Measurements from ENCODE around the gene IL1RL2. TPM values are rescaled to one million over a fixed set of nuclear protein-coding genes. Genes with fewer than 3 reads are reported as not detected.

The IL1RL2 gene
- total RNA-seq, result 1 to 10 TPM; 1.5 to 1.7 TPM

- Mint-ChIP-seq H3K4me3 (peak within 1 kb of the TSS; percentile 65), H3K36me3 (ENCODE audit: low read depth) (peaks cover 7% of the 10 kb centered on the region)
- intact Hi-C loops (cut with DNase I, micrococcal nuclease), result loop anchor here (2.0 to 5.0 kb wide), 3 partner anchors 54 to 255 kb away; partner anchors contain the start of gene IL18R1 (in 1 of the 2)
These were observed at the start of gene IL1RL2 for GRCh38 chr2:102186791-102187495. IL1RL2 (plus strand) TSS chr2:102187023; CDS start chr2:102187868, 845 bp downstream.

GRCh38 chr2:102137138-102137537, 49.7 kb upstream of the IL1RL2 start:
- ChIA-PET CTCF (interaction anchor here (1.0 to 2.9 kb wide), 9 partner anchors 9 to 138 kb away, joined by 3 to 19 read pairs (median 5); no protein-coding TSS in a partner anchor), POLR2A (interaction anchor here (0.6 to 2.1 kb wide), 5 partner anchors 9 to 199 kb away, joined by 3 to 9 read pairs (median 3); no protein-coding TSS in a partner anchor)
- intact Hi-C loops (cut with DNase I, micrococcal nuclease), result loop anchor here (1.0 to 2.0 kb wide), 12 partner anchors 9 to 236 kb away; no protein-coding TSS in a partner anchor
- Mint-ChIP-seq H3K27ac (peak overlapping the region; percentile 89), H3K27me3 (peaks cover 19% of the 10 kb centered on the region), H3K4me1 (peaks cover 60% of the 10 kb centered on the region), H3K4me3 (peak overlapping the region; percentile 42), H3K36me3 (ENCODE audit: low read depth) (peaks cover 46% of the 10 kb centered on the region), H3K9me3 (ENCODE audit: low read depth) (peaks cover 23% of the 10 kb centered on the region)
- DNase-seq, result peak; percentile 68
- peak; percentile 94 for ATAC-seq

More at GRCh38 chr2:102186791-102187495, at the start of gene IL1RL2:
- POLR2A ChIA-PET, result no interaction called here
- CTCF ChIA-PET, result interaction anchor here (0.6 to 2.1 kb wide), 6 partner anchors 11 to 261 kb away, joined by 3 to 12 read pairs (median 3); no protein-coding TSS in a partner anchor
- H3K4me1 Mint-ChIP-seq, result peaks cover 24% of the 10 kb centered on the region
- peaks cover 4% of the 10 kb centered on the region for H3K9me3 Mint-ChIP-seq (ENCODE audit: low read depth)
- peak; percentile 53 for ATAC-seq
- peak; percentile 58 for DNase-seq
- H3K27me3 Mint-ChIP-seq, result peaks cover 9% of the 10 kb centered on the region
- peak within 1 kb of the TSS; percentile 90 for H3K27ac Mint-ChIP-seq

GRCh38 chr2:102138331-102138730, 48.5 kb upstream of the IL1RL2 start:
- intact Hi-C loops (cut with DNase I, micrococcal nuclease), result no loop called here
- Mint-ChIP-seq H3K36me3 (ENCODE audit: low read depth) (peaks cover 49% of the 10 kb centered on the region), H3K9me3 (ENCODE audit: low read depth) (peaks cover 27% of the 10 kb centered on the region), H3K27ac (peak overlapping the region; percentile 89), H3K4me1 (peaks cover 64% of the 10 kb centered on the region), H3K4me3 (peak overlapping the region; percentile 7), H3K27me3 (peaks cover 23% of the 10 kb centered on the region)
- POLR2A ChIA-PET, result interaction anchor here (0.8 to 2.1 kb wide), 4 partner anchors 9 to 138 kb away, joined by 3 to 9 read pairs (median 4); no protein-coding TSS in a partner anchor
- CTCF ChIA-PET, result interaction anchor here (0.8 to 2.9 kb wide), 4 partner anchors 11 to 132 kb away, joined by 3 to 19 read pairs (median 6); no protein-coding TSS in a partner anchor
- peak; percentile 7 for ATAC-seq
- DNase-seq, result no peak

GRCh38 chr2:102139851-102140250, 47.0 kb upstream of the IL1RL2 start:
- ChIA-PET CTCF (interaction anchor here (1.6 kb wide), 1 partner anchor 101 kb away, joined by 8 read pairs; no protein-coding TSS in a partner anchor), POLR2A (no interaction called here)
- peaks cover 31% of the 10 kb centered on the region for H3K9me3 Mint-ChIP-seq (ENCODE audit: low read depth)
- peaks cover 27% of the 10 kb centered on the region for H3K27me3 Mint-ChIP-seq
- H3K36me3 Mint-ChIP-seq (ENCODE audit: low read depth), result peaks cover 63% of the 10 kb centered on the region
- H3K4me3 Mint-ChIP-seq, result no peak overlapping the region
- peaks cover 65% of the 10 kb centered on the region for H3K4me1 Mint-ChIP-seq
- ATAC-seq (no peak), DNase-seq (no peak)
- intact Hi-C loops (cut with DNase I, micrococcal nuclease), result no loop called here
- peak overlapping the region; percentile 89 for H3K27ac Mint-ChIP-seq

DNA sequence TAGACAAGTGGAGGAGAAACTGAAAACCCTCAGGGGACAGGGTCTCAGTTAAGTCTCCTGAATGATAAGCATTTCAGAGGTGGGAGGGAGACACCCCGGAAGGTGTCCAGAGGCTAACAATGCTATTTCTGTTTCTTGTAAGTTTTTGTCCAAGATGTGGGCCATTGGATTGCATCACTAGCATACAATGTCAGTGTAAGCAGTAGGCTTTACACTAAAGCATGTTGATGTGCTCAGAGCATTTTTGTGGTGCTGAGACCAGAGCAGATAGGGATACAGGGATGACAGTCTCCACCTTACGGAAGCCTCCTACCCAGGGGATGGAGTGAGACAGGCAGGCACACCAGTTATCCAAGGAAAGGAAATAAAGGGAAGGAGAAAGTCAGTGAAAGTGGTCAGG, 46.4 kb upstream of the IL1RL2 start:
- intact Hi-C loops (cut with DNase I, micrococcal nuclease), result no loop called here
- Mint-ChIP-seq H3K9me3 (ENCODE audit: low read depth) (peaks cover 36% of the 10 kb centered on the region), H3K4me1 (peaks cover 65% of the 10 kb centered on the region), H3K27ac (peak overlapping the region; percentile 26), H3K27me3 (peaks cover 27% of the 10 kb centered on the region), H3K4me3 (no peak overlapping the region), H3K36me3 (ENCODE audit: low read depth) (peaks cover 68% of the 10 kb centered on the region)
- ChIA-PET CTCF (interaction anchor here (1.6 kb wide), 1 partner anchor 100 kb away, joined by 8 read pairs; no protein-coding TSS in a partner anchor), POLR2A (interaction anchor here (0.6 kb wide), 1 partner anchor 218 kb away, joined by 6 read pairs; no protein-coding TSS in a partner anchor)
- no peak for ATAC-seq
- no peak for DNase-seq

DNA sequence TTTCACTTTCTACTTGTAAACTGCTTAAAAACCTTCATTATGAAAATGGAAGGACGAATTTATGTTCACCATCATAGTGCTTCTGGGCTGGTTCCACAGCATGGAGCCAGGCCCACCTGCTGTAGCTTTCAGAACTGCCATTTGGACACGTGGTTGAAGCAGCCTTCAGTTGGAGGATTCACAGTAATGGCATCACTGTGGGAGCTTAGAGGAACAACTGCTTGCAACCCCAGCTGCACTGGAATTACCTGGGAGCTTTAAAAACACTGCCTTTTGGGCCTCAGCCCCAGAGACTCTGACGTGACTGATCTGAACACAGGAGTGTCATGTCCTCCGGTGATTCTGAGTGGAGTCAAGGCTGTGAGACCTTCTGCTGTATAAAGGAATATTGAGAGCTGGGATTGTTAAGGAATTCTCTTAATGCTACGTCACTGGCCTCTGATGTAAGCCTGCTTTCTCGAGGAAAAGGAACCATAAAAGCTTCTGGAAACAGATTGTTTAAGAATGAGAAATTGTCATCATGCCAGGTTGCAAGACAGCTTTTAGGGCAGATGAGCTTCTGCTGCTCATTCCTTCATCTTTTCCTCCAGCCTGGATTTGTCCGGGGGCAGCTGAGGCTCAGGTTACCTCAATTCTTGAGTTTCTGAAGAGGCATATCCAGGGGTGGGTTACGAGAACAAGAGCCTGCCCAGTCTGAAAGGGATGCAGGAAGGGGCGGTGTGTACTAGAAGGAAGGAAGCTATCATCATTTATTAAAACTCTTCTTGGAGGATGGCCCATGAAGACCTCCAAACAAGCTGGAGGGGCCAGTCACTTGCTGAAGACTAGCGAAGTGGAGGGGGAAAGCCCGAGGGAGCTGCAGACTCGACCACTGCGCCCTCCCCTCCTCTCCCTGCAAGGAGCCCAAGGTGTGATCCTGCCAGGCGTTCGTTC, 45.5 kb upstream of the IL1RL2 start:
- peak overlapping the region; percentile 58 for H3K27ac Mint-ChIP-seq
- peaks cover 43% of the 10 kb centered on the region for H3K9me3 Mint-ChIP-seq (ENCODE audit: low read depth)
- peaks cover 72% of the 10 kb centered on the region for H3K36me3 Mint-ChIP-seq (ENCODE audit: low read depth)
- ChIA-PET CTCF (interaction anchor here (0.5 to 1.7 kb wide), 7 partner anchors 8 to 388 kb away, joined by 3 to 7 read pairs (median 4); no protein-coding TSS in a partner anchor), POLR2A (interaction anchor here (0.6 to 1.2 kb wide), 2 partner anchors 142 to 217 kb away, joined by 4 to 6 read pairs; no protein-coding TSS in a partner anchor)
- H3K27me3 Mint-ChIP-seq, result peaks cover 24% of the 10 kb centered on the region
- H3K4me1 Mint-ChIP-seq, result peaks cover 59% of the 10 kb centered on the region
- peak; percentile 6 for DNase-seq
- H3K4me3 Mint-ChIP-seq, result peak overlapping the region; percentile 69
- intact Hi-C loops (cut with DNase I, micrococcal nuclease), result no loop called here
- ATAC-seq, result no peak

DNA sequence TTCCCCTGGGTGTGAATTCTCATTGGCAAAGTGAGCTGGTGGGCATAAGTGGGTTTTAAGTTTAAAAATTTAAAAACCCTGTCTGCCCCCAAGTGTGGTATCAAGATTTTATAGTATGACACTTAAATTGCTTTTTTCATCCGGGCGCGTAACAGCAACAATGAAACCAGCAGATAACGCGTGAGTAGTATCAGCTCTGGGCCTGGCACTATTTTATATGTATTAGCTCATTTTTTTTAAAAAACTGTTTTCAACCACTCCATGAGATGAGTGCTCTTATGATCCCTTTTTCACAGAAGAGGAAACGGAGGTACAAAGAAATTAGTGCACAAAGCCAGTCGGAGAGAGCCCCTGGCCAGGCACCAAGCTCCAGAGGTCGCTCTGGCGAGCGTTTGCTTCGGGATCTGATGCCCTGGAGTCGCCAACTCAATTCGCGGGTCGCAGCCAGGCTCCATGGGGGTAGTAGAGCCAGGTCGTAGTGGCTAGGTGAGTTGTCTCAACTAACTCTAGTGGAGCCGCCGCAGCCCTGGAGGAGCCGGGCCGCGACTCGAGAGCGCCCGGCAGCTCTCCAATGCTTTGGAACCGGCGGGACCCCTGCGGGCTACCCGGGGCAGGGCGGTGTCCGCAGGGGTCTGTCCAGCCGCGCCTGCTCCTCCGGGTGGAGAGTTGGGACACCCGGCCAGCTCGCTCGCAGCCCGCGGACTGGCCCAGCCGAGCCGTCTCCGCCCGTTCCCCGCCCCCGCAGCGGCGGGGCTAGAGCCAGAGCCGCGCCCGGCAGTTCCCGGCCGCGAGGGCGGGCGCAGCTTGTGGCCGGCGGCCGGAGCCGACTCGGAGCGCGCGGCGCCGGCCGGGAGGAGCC, 44.6 kb upstream of the IL1RL2 start, which contains the start of gene IL1R1:
Gene IL1R1 (plus strand): TSS at position 777 of the 859 bp plus-strand sequence. CDS start 14,979 bp downstream, outside the sequence.
- ATAC-seq, result peak; percentile 38
- Mint-ChIP-seq H3K9me3 (ENCODE audit: low read depth) (peaks cover 48% of the 10 kb centered on the region), H3K27ac (peak within 1 kb of the TSS; percentile 90), H3K27me3 (peaks cover 24% of the 10 kb centered on the region), H3K4me3 (peak within 1 kb of the TSS; percentile 80), H3K36me3 (ENCODE audit: low read depth) (peaks cover 77% of the 10 kb centered on the region), H3K4me1 (peaks cover 56% of the 10 kb centered on the region)
- intact Hi-C loops (cut with DNase I, micrococcal nuclease), result no loop called here
- CTCF ChIA-PET, result interaction anchor here (0.5 to 1.7 kb wide), 6 partner anchors 8 to 136 kb away, joined by 3 to 7 read pairs (median 4); no protein-coding TSS in a partner anchor
- POLR2A ChIA-PET, result interaction anchor here (1.2 kb wide), 1 partner anchor 143 kb away, joined by 4 read pairs; no protein-coding TSS in a partner anchor
- DNase-seq, result peak; percentile 47

DNA sequence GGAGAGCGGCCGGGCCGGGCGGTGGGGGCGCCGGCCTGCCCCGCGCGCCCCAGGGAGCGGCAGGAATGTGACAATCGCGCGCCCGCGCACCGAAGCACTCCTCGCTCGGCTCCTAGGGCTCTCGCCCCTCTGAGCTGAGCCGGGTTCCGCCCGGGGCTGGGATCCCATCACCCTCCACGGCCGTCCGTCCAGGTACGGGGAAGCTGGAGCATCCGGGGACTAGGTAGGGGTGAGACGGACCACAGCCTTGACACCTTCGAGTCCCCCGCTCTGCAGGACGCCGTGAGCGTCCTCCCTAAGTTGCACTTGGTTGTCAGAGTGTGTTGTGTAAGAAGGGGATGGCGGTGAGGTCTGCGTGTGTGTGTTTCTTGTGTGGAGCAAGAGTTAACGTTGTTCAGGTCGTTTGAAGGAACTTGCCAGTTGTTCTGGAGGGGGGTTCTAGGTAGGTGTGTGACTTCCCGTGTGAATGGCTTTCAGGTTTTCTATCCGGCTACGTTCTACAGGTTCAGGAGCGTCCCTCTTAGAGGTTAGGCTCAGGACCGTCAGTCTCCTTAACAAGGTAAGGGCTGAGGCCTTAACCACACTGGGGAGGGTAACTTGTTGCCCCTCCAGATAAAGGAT, 43.9 kb upstream of the IL1RL2 start:
- peaks cover 49% of the 10 kb centered on the region for H3K9me3 Mint-ChIP-seq (ENCODE audit: low read depth)
- peaks cover 78% of the 10 kb centered on the region for H3K36me3 Mint-ChIP-seq (ENCODE audit: low read depth)
- ChIA-PET POLR2A (no interaction called here), CTCF (interaction anchor here (1.1 to 1.7 kb wide), 4 partner anchors 15 to 137 kb away, joined by 3 to 7 read pairs (median 4); no protein-coding TSS in a partner anchor)
- H3K27me3 Mint-ChIP-seq, result peaks cover 24% of the 10 kb centered on the region
- intact Hi-C loops (cut with DNase I, micrococcal nuclease), result no loop called here
- H3K4me1 Mint-ChIP-seq, result peaks cover 56% of the 10 kb centered on the region
- peak overlapping the region; percentile 90 for H3K27ac Mint-ChIP-seq
- DNase-seq, result no peak
- H3K4me3 Mint-ChIP-seq, result peak overlapping the region; percentile 80
- peak; percentile 7 for ATAC-seq

DNA sequence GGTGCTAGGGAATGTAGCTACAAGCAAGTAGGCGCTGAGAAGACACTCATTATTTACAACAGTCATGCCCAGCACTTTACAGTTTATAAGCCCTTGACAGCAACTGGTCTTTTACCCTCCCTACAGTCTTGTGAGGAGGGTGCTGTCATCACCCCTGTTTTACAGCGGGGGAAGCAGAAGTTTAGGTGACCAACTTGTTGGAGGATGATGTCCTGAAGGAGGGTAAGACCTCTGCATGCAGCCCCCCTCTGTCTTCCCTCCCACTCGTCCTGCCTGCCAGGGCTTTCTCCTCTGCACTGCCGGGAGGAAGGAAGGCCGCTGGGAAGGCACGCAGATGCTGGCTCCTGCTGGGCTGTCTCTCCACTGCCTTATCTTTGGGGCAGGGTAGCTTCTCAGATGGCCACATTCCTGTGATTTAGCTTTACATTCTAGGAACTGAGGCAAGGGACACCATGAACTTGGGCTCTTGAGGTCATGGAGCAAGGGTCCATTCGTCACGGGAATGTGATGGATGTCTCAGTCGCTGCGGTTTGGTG, 43.3 kb upstream of the IL1RL2 start:
- Mint-ChIP-seq H3K4me3 (peak overlapping the region; percentile 80), H3K27ac (peak overlapping the region; percentile 90), H3K36me3 (ENCODE audit: low read depth) (peaks cover 78% of the 10 kb centered on the region), H3K4me1 (peaks cover 56% of the 10 kb centered on the region), H3K9me3 (ENCODE audit: low read depth) (peaks cover 48% of the 10 kb centered on the region), H3K27me3 (peaks cover 24% of the 10 kb centered on the region)
- no peak for DNase-seq
- CTCF ChIA-PET, result interaction anchor here (0.6 to 1.5 kb wide), 2 partner anchors 60 to 81 kb away, joined by 3 to 4 read pairs; no protein-coding TSS in a partner anchor
- intact Hi-C loops (cut with DNase I, micrococcal nuclease), result no loop called here
- peak; percentile 13 for ATAC-seq
- POLR2A ChIA-PET, result interaction anchor here (0.7 kb wide), 1 partner anchor 54 kb away, joined by 3 read pairs; no protein-coding TSS in a partner anchor
